HG03175 (cell line): Measurements from ENCODE around the gene MYO5A.
"Not testable (repeated sequence)": the region's sequence is repeated elsewhere in the genome, so short reads cannot be mapped to it uniquely, and the experiment has no call there.

Experiments used
- ATAC-seq: cut with Tn5 transposase; IDR thresholded peaks from one replicate; pipeline ENCODE4 v1.9.1; 2021; ENCODE audit warnings: mild to moderate bottlenecking, moderate library complexity; ENCODE audit not compliant: unreplicated experiment

The MYO5A gene

GRCh38 chr15:52466134-52466701 is 62.5 kb downstream of the MYO5A start:
- ATAC-seq: peak; percentile 95

GRCh38 chr15:52464478-52464877 is 64.2 kb downstream of the MYO5A start:
- ATAC-seq: peak; percentile 59

GRCh38 chr15:52464040-52464439 is 64.6 kb downstream of the MYO5A start:
- no peak for ATAC-seq

GRCh38 chr15:52463638-52464037 is 65.0 kb downstream of the MYO5A start:
- ATAC-seq: no peak

GRCh38 chr15:52462806-52463360 is 65.8 kb downstream of the MYO5A start:
- no peak for ATAC-seq

- ATAC-seq: not testable (repeated sequence)
Observed at GRCh38 chr15:52459701-52460100, 69.0 kb downstream of the MYO5A start.

- ATAC-seq: not testable (repeated sequence)
Observed at GRCh38 chr15:52459265-52459664, 69.4 kb downstream of the MYO5A start.

- no peak for ATAC-seq
Observed at GRCh38 chr15:52448011-52448890, 80.4 kb downstream of the MYO5A start.

GRCh38 chr15:52445954-52446353 is 82.7 kb downstream of the MYO5A start:
- ATAC-seq: no peak

GRCh38 chr15:52445553-52445952 is 83.1 kb downstream of the MYO5A start:
- no peak for ATAC-seq

- ATAC-seq: not testable (repeated sequence)
Observed at GRCh38 chr15:52443205-52443604, 85.5 kb downstream of the MYO5A start.

GRCh38 chr15:52441841-52442240 is 86.8 kb downstream of the MYO5A start:
- ATAC-seq: no peak

GRCh38 chr15:52440946-52441345 is 87.7 kb downstream of the MYO5A start:
- ATAC-seq: no peak

- no peak for ATAC-seq
Observed at GRCh38 chr15:52440414-52440813, 88.3 kb downstream of the MYO5A start.

- ATAC-seq: no peak
Observed at GRCh38 chr15:52439470-52439869, 89.2 kb downstream of the MYO5A start.

- ATAC-seq: not testable (repeated sequence)
Observed at GRCh38 chr15:52439042-52439441, 89.6 kb downstream of the MYO5A start.

GRCh38 chr15:52438047-52438446 is 90.6 kb downstream of the MYO5A start:
- no peak for ATAC-seq

GRCh38 chr15:52437646-52438045 is 91.0 kb downstream of the MYO5A start:
- no peak for ATAC-seq

GRCh38 chr15:52436981-52437380 is 91.7 kb downstream of the MYO5A start:
- no peak for ATAC-seq

GRCh38 chr15:52434885-52435284 is 93.8 kb downstream of the MYO5A start:
- no peak for ATAC-seq

GRCh38 chr15:52428297-52428696 is 100.4 kb downstream of the MYO5A start:
- no peak for ATAC-seq

GRCh38 chr15:52427804-52428203 is 100.9 kb downstream of the MYO5A start:
- ATAC-seq: no peak
